ENCODE results near the gene ENTPD6.

DNA sequence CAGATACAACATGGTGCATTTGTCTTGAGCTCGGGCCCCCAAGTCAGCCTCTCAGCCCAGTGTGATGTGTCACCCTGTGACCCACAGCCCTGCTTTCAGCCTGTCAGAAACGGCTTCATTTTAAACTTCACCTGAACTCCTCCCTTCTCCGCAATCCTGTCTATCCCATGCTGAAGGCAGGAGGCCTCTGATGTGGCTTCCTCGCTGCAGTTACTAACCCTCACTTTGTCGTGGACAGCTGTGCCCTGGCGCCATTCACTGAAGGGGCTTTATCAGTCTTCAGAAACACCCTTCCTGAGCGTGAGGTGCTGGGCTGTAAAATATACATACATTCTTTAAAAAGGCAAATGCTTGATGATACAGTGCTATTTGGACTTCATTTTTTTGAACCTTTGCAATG lies 7.9 kb upstream of the ENTPD6 start:
- TF ChIP-seq, protein P1, sequence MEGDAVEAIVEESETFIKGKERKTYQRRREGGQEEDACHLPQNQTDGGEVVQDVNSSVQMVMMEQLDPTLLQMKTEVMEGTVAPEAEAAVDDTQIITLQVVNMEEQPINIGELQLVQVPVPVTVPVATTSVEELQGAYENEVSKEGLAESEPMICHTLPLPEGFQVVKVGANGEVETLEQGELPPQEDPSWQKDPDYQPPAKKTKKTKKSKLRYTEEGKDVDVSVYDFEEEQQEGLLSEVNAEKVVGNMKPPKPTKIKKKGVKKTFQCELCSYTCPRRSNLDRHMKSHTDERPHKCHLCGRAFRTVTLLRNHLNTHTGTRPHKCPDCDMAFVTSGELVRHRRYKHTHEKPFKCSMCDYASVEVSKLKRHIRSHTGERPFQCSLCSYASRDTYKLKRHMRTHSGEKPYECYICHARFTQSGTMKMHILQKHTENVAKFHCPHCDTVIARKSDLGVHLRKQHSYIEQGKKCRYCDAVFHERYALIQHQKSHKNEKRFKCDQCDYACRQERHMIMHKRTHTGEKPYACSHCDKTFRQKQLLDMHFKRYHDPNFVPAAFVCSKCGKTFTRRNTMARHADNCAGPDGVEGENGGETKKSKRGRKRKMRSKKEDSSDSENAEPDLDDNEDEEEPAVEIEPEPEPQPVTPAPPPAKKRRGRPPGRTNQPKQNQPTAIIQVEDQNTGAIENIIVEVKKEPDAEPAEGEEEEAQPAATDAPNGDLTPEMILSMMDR (IDR thresholded peaks at IDR 0.05) = no peak
- TF ChIP-seq POLR2A (IDR thresholded peaks at IDR 0.05) = no peak

All from uterus (tissue), 2 donors.